Natural killer cell (primary cell): ENCODE results near the gene HERC6. TPM values are rescaled to one million over a fixed set of nuclear protein-coding genes. Genes with fewer than 3 reads are reported as not detected.
"Not testable (repeated sequence)": the region's sequence is repeated elsewhere in the genome, so short reads cannot be mapped to it uniquely, and the experiment has no call there.

Experiments
- ATAC-seq, 3 donors: fragments of 150-1000 bp in 2 of 3; fragments of 200-7000 bp in 1 of 3; cut with Tn5 transposase; 1 replicate in 1 of 3; 2 replicates in 2 of 3; pipeline ENCODE4 v1.10.0; 2021; ENCODE audit warnings: mild to moderate bottlenecking in 2 of 3, moderate library complexity in 2 of 3
- DNase-seq, 2 donors: peaks; one replicate each; pipeline versions ENCODE4 v3.0.0 to v3.0.0-alpha.2; 2013 to 2021; ENCODE audit warnings: mixed read lengths in 1 of 2
- H3K27ac ChIP-seq: one replicate; pipeline ENCODE4 v1.5.1; 2013; ENCODE audit warnings: mild to moderate bottlenecking, low read length
- H3K27me3 ChIP-seq: one replicate; pipeline ENCODE4 v1.6.1; 2013; ENCODE audit warnings: low read length; ENCODE audit not compliant: control insufficient read depth, insufficient read depth
- H3K36me3 ChIP-seq: one replicate; pipeline ENCODE4 v1.6.1; 2013; ENCODE audit warnings: low read length; ENCODE audit not compliant: control insufficient read depth, insufficient read depth
- H3K4me1 ChIP-seq: one replicate; pipeline ENCODE4 v1.6.1; 2013; ENCODE audit warnings: low read length; ENCODE audit not compliant: control insufficient read depth, insufficient read depth
- H3K4me3 ChIP-seq: one replicate; pipeline ENCODE4 v1.5.1; 2013; ENCODE audit warnings: low read length
- H3K9me3 ChIP-seq: one replicate; pipeline ENCODE4 v1.6.1; 2013; ENCODE audit warnings: low read length; ENCODE audit not compliant: control insufficient read depth, insufficient read depth
- H3K27ac Mint-ChIP-seq, 2 donors: one replicate each; pipeline ENCODE4 v1.8.0; 2022; ENCODE audit warnings: mild to moderate bottlenecking in 2 of 2, mixed read lengths in 2 of 2, moderate library complexity in 1 of 2
- H3K27me3 Mint-ChIP-seq, 2 donors: one replicate each; pipeline ENCODE4 v1.8.0; 2022; ENCODE audit warnings: low read depth in 2 of 2, mixed read lengths in 2 of 2
- H3K36me3 Mint-ChIP-seq: one replicate; pipeline ENCODE4 v1.8.0; 2022; ENCODE audit warnings: mixed read lengths
- H3K4me1 Mint-ChIP-seq, 2 donors: one replicate each; pipeline ENCODE4 v1.8.0; 2022; ENCODE audit warnings: mixed read lengths in 2 of 2
- H3K4me3 Mint-ChIP-seq: one replicate; pipeline ENCODE4 v1.8.0; 2022; ENCODE audit warnings: mild to moderate bottlenecking, moderate library complexity, mixed read lengths
- H3K9me3 Mint-ChIP-seq, 2 donors: one replicate each; pipeline ENCODE4 v1.8.0; 2022; ENCODE audit warnings: mixed read lengths in 2 of 2
- WGBS: methylation state at CpG from one replicate; pipeline ENCODE4 v1.1.7; 2013; ENCODE audit warnings: missing lambda C conversion rate; ENCODE audit not compliant: insufficient coverage; 5-methylcytosine and 5-hydroxymethylcytosine counted together
- intact Hi-C: fragments of 100-400 bp; cut with micrococcal nuclease; formaldehyde crosslinking; loops from one replicate; pipeline ENCODE4 v1.14.2; 2022
- total RNA-seq, 4 donors: library from RNA; stranded (reverse); fragments of 120-200 nt in 1 of 4; gene quantifications; one replicate each; pipeline versions ENCODE4 v1.2.3 to v1.2.4, GENCODE V29; 2013 to 2022
- TF ChIP-seq, protein P1 (sequence below): fragments of 200-600 bp; IDR thresholded peaks from one replicate; pipeline ENCODE4 v1.8.0; 2022; ENCODE audit warnings: antibody characterized with exemption

The HERC6 gene
- total RNA-seq, 3 donors from 2014 or later (not counting 1 experiment from before 2014, with no cell fraction given) = 8.3 to 18.0 (median 17.5) TPM

- ATAC-seq = no peak
- H3K4me3 Mint-ChIP-seq = no peak overlapping the region
- Histone ChIP-seq H3K27ac (no peak overlapping the region), H3K36me3 (no peaks in the 10 kb centered on the region), H3K4me1 (no peaks in the 10 kb centered on the region), H3K4me3 (no peak overlapping the region), H3K27me3 (no peaks in the 10 kb centered on the region), H3K9me3 (peaks cover 4% of the 10 kb centered on the region)
- intact Hi-C loops = no loop called here
- TF ChIP-seq, protein P1, sequence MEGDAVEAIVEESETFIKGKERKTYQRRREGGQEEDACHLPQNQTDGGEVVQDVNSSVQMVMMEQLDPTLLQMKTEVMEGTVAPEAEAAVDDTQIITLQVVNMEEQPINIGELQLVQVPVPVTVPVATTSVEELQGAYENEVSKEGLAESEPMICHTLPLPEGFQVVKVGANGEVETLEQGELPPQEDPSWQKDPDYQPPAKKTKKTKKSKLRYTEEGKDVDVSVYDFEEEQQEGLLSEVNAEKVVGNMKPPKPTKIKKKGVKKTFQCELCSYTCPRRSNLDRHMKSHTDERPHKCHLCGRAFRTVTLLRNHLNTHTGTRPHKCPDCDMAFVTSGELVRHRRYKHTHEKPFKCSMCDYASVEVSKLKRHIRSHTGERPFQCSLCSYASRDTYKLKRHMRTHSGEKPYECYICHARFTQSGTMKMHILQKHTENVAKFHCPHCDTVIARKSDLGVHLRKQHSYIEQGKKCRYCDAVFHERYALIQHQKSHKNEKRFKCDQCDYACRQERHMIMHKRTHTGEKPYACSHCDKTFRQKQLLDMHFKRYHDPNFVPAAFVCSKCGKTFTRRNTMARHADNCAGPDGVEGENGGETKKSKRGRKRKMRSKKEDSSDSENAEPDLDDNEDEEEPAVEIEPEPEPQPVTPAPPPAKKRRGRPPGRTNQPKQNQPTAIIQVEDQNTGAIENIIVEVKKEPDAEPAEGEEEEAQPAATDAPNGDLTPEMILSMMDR = no peak
- WGBS = 91% methylated on average over 5 of the region's 8 CpGs
- H3K9me3 Mint-ChIP-seq = no peaks in the 10 kb centered on the region
- H3K27ac Mint-ChIP-seq = peak overlapping the region in 1 of 2 donors; percentile 11
- DNase-seq = no peak
- H3K27me3 Mint-ChIP-seq = no peaks in the 10 kb centered on the region
- H3K4me1 Mint-ChIP-seq = no peaks in the 10 kb centered on the region
- H3K36me3 Mint-ChIP-seq = no peaks in the 10 kb centered on the region
Measured at GRCh38 chr4:88341227-88342192, 37.1 kb upstream of the HERC6 start.

DNA sequence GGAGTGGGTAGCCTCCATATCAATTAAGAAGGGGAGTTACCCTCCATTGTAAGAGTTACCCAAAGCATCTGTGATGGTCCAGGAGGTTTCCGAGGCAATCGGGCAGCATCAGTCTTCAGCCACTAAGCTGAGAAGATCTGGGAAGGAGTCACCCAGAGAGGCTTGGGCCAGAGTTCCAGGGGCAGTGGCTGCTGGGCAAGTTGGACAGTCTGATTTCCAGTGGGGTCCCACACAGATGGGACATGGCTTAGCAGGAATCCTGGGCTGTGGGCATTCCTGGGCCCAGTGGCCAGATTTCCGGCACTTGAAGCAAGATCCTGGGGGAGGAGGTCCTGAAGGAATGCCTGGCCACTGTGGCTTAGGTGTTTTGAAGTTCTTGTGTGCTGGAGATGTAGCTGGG, 31.8 kb upstream of the HERC6 start:
- H3K4me3 Mint-ChIP-seq, H3K27ac Mint-ChIP-seq, H3K9me3 ChIP-seq, intact Hi-C loops, H3K4me1 ChIP-seq, DNase-seq, H3K27me3 Mint-ChIP-seq, ATAC-seq, H3K9me3 Mint-ChIP-seq, H3K27ac ChIP-seq, H3K4me3 ChIP-seq, H3K36me3 ChIP-seq, H3K27me3 ChIP-seq, H3K4me1 Mint-ChIP-seq, H3K36me3 Mint-ChIP-seq: not testable (repeated sequence)
- WGBS = 98% methylated on average over 3 of the region's 3 CpGs

GRCh38 chr4:88348761-88349160, 29.9 kb upstream of the HERC6 start:
- H3K36me3 Mint-ChIP-seq, H3K9me3 Mint-ChIP-seq, H3K27me3 Mint-ChIP-seq, H3K4me1 Mint-ChIP-seq, H3K36me3 ChIP-seq, H3K4me1 ChIP-seq, H3K27me3 ChIP-seq, H3K4me3 Mint-ChIP-seq, H3K27ac ChIP-seq, H3K27ac Mint-ChIP-seq, H3K9me3 ChIP-seq, DNase-seq, H3K4me3 ChIP-seq, ATAC-seq, intact Hi-C loops: not testable (repeated sequence)
- WGBS = 87% methylated on average over 7 of the region's 7 CpGs

- TF ChIP-seq, protein P1 = no peak
- intact Hi-C loops = no loop called here
- Histone ChIP-seq H3K36me3 (no peaks in the 10 kb centered on the region), H3K4me3 (no peak overlapping the region), H3K27me3 (no peaks in the 10 kb centered on the region), H3K27ac (no peak overlapping the region), H3K9me3 (no peaks in the 10 kb centered on the region), H3K4me1 (no peaks in the 10 kb centered on the region)
- ATAC-seq (no peak), DNase-seq (no peak)
- WGBS = 84% methylated on average over 3 of the region's 4 CpGs
- H3K9me3 Mint-ChIP-seq = no peaks in the 10 kb centered on the region
- no peaks in the 10 kb centered on the region for H3K27me3 Mint-ChIP-seq
- no peak overlapping the region for H3K27ac Mint-ChIP-seq
- no peak overlapping the region for H3K4me3 Mint-ChIP-seq
- no peaks in the 10 kb centered on the region for H3K36me3 Mint-ChIP-seq
- no peaks in the 10 kb centered on the region for H3K4me1 Mint-ChIP-seq
Measured at GRCh38 chr4:88350786-88351185, 27.9 kb upstream of the HERC6 start.
